ENCODE data around the gene OXLD1.

- TF ChIP-seq MYC (IDR thresholded peaks at IDR 0.05; ENCODE audit: insufficient read depth, insufficient read length, insufficient replicate concordance, low read length, severe bottlenecking) (no peak), CTCF (IDR thresholded peaks at IDR 0.05 in 2 of 3, conservative IDR thresholded peaks at IDR 0.05 in 1 of 3; ENCODE audit: control insufficient read depth in 2 of 3, extremely low read depth in 1 of 3, insufficient read depth in 1 of 3, low read depth in 3 of 3, low read length in 3 of 3) (no peak), ETV6 (conservative IDR thresholded peaks at IDR 0.05 in 1 of 2, IDR thresholded peaks at IDR 0.05 in 1 of 2; ENCODE audit: borderline replicate concordance in 1 of 2, low read depth in 1 of 2) (no peak), MAX (IDR thresholded peaks at IDR 0.05; ENCODE audit: low read depth, low read length) (no peak), NKRF (conservative IDR thresholded peaks at IDR 0.05) (no peak), EP300 (IDR thresholded peaks at IDR 0.05; ENCODE audit: borderline replicate concordance in 1 of 2, control insufficient read depth in 1 of 2, low read depth in 2 of 2, low read length in 2 of 2) (no peak), MEF2B (IDR thresholded peaks at IDR 0.05; ENCODE audit: partially characterized antibody, poor library complexity, severe bottlenecking) (no peak), NFIC (IDR thresholded peaks at IDR 0.05; ENCODE audit: low read depth, low read length) (no peak), SIN3A (IDR thresholded peaks at IDR 0.05; ENCODE audit: low read depth, low read length) (no peak), CEBPB (IDR thresholded peaks at IDR 0.05; ENCODE audit: borderline replicate concordance in 1 of 2, low read depth in 2 of 2, low read length in 2 of 2) (no peak), POLR2AphosphoS2 (IDR thresholded peaks at IDR 0.05; ENCODE audit: low read depth, low read length) (no peak), CBFB (IDR thresholded peaks at IDR 0.05; ENCODE audit: low read depth) (no peak)
These were observed 10.9 kb downstream of the OXLD1 start for GRCh38 chr17:81655378-81656117.

Data from GM12878 (cell line).